ENCODE results near the gene SLC25A25. TPM values are rescaled to one million over a fixed set of nuclear protein-coding genes. Genes with fewer than 3 reads are reported as not detected.

The SLC25A25 gene
- total RNA-seq, 1 donor = 20.2 TPM

DNA sequence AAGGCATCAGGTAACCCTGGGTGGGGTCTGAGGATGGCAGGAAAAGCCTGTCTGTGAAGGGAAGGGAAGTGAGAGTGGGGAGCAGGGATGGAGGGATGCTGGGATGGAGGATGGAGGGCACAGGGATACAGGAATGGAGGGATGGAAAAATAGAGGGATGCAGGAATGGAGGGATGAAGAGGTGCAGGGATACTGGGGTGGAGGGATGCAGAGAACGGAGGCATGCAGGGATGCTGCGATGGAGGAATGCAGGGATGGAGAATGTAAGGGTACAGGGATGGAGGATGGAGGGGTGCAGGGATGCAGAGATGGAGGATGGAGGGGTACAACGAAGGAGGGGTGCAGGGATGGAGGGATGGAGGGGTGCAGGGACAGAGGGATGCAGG, 50.4 kb downstream of the SLC25A25 start:
- TF ChIP-seq, protein P1, sequence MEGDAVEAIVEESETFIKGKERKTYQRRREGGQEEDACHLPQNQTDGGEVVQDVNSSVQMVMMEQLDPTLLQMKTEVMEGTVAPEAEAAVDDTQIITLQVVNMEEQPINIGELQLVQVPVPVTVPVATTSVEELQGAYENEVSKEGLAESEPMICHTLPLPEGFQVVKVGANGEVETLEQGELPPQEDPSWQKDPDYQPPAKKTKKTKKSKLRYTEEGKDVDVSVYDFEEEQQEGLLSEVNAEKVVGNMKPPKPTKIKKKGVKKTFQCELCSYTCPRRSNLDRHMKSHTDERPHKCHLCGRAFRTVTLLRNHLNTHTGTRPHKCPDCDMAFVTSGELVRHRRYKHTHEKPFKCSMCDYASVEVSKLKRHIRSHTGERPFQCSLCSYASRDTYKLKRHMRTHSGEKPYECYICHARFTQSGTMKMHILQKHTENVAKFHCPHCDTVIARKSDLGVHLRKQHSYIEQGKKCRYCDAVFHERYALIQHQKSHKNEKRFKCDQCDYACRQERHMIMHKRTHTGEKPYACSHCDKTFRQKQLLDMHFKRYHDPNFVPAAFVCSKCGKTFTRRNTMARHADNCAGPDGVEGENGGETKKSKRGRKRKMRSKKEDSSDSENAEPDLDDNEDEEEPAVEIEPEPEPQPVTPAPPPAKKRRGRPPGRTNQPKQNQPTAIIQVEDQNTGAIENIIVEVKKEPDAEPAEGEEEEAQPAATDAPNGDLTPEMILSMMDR (IDR thresholded peaks at IDR 0.05; ENCODE audit: insufficient read depth, low read length) = no peak

DNA sequence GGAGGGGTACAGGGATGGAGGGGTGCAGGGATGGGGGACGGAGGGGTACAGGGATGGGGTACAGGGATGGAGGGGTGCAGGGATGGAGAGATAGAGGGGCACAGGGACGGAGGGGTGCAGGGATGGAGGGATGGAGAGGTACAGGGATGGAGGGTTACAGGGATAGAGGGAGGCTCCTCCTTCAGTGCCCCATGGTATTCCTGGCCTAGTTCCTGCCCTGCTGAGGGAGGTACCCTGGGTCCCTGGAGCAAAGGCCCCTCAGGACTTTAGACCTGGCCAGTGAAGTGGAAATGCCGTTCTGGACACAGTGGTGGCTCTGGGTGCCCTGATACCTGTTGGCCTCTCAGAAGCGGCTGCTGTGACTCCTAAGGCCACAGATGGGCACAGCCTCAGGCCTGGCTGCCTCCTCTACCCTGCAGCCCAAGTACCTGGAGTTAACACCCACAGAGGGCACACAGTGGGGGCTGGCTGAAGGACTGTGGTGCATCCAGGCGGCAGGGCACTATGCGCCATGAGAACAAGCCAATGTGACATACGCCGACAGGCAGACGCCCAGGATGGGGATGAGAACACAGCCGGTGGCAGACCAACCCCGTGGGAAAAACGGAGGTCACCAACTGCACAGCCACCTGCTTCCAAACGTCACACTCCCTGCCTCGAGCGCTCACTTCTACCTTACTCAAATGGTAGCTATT, 51.1 kb downstream of the SLC25A25 start:
- TF ChIP-seq, protein P1 (IDR thresholded peaks at IDR 0.05; ENCODE audit: insufficient read depth, low read length) = no peak
- H3K4me3 ChIP-seq (ENCODE audit: low read depth, low read length) = no peak overlapping the region
- DNase-seq (ENCODE audit: low read depth) = no peak

More for the DNA sequence above, 50.4 kb downstream of the SLC25A25 start:
- no peak overlapping the region for H3K4me3 ChIP-seq (ENCODE audit: low read depth, low read length)
- DNase-seq (ENCODE audit: low read depth) = no peak

DNA sequence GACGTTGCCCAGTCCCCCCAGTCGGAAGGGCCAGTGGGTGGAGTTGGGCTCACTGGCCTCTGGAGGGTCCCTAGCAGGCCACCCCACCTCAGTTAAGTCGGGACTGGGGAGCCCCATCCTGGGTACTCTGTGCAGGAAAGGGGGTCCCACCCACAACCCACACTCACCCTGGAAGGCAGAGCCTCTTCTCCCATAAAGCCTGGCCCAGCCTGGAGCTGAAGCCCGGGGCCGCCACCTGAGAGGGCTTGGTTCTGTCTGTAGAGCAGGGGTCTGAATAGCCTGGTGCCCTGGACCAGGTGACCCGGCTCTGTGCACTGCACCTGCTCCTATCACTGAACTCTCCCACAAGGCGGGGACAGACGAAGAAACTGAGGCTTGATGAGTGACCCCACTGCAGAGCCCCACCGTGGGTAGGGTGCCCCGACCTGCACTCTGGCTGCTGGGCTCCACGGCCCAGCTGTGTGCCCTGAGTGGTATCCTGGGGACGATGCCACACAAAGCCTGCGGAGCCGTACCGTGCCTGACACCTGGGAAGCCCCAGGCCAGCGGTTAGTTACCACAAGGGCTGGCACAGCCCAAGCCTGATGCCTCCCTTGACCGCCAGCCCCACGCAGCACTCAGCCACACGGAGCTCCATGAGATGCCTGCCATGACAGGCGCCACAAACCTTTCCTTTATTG, 52.2 kb downstream of the SLC25A25 start:
- TF ChIP-seq, protein P1 (IDR thresholded peaks at IDR 0.05; ENCODE audit: insufficient read depth, low read length) = no peak
- H3K4me3 ChIP-seq (ENCODE audit: low read depth, low read length) = no peak overlapping the region
- no peak for DNase-seq (ENCODE audit: low read depth)

DNA sequence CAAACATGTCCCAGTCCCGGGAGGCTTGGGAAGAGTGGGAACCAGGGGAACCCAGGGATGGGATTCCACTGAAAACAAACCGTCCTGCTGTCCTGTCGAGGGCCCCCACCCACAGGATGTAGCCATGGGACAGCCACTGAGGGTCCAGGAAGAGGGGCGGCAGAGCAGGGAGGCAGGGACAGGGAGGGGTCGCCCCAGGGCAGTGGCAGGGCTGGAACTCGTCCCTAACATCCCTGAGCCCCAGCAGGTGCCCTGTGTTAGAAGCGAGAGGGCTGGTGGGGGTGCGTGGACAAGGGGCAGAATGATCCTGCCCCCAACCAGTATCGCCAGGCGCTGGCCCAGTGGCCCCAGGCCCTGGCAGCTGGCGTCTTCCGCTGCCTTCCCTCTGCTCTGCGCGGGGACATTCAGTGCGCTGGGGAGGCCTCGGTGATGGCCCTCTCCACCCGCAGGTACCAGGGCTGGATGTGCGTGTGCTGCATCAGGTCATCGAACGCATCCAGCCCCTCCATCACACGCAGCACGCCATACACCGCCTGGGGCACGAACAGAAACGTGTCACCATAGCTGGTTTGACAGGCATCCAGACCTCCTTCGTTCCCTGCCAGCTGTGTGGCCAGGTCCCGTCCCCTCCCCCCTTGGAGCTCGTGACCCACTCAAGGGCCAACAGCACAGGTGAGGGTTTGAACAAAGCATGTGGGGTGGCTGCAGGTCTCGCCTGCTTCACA, 52.9 kb downstream of the SLC25A25 start:
- no peak overlapping the region for H3K4me3 ChIP-seq (ENCODE audit: low read depth, low read length)
- no peak for DNase-seq (ENCODE audit: low read depth)
- TF ChIP-seq, protein P1 (IDR thresholded peaks at IDR 0.05; ENCODE audit: insufficient read depth, low read length) = no peak

DNA sequence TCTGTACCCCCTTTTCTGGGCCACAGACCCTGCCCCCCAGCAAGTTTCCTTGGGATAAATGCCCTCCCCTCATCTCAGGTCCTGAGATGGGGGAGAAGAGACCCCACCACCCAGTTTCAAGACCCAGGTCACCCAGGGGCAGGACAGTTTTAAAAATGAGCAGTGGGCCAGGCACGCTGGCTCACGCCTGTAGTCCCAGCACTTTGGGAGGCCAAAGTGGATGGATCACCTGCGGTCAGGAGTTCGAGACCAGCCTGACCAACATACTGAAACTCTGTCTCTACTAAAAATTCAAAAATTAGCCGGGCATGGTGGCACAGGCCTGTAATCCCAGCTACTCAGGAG, 53.4 kb downstream of the SLC25A25 start:
- no peak overlapping the region for H3K4me3 ChIP-seq (ENCODE audit: low read depth, low read length)
- TF ChIP-seq, protein P1 (IDR thresholded peaks at IDR 0.05; ENCODE audit: insufficient read depth, low read length) = no peak
- no peak for DNase-seq (ENCODE audit: low read depth)

DNA sequence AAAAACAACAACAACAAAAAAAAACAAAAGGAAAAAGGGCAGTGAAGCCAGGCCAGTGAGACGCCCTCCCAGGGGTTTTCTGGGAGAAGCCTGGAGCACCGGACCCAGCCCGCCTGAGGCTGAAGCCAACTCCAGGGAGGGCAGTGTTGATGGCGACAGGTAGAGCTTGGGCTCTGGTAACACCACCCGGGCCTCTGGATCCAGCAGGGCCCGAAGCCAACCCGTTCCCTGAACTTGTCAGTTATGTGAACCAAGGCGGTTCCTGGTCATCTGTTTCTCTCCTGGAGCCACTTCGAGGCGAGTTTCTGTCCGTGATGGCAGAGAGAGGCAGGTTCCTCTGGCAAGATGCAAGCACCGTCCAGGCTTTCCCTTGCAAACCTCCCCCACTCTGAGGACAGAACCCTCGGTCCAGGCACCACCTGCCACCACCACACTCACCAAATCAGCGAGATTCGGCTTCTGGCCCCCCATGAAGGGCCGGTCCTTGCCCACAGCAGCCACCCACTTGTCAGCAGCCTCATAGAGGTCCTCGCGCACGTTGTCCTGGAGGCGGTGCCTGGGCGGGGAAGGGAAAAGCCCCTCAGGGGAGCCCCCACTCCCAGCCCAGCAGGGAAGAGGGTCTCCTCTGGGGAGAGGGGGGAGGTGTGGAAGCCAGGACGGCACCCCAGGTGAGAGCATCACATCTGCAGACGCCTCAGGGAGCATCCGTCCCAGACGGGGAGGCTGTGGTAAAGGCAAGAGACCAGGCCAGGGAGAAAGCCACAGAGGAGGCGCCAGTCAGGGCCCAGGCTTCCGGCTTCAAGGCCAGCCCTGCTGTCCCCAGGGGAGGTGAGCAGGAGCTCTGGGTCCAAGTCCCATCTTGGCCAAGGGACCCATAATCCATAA, 54.1 kb downstream of the SLC25A25 start:
- no peak for DNase-seq (ENCODE audit: low read depth)
- H3K4me3 ChIP-seq (ENCODE audit: low read depth, low read length) = no peak overlapping the region
- TF ChIP-seq, protein P1 (IDR thresholded peaks at IDR 0.05; ENCODE audit: insufficient read depth, low read length) = no peak
